Measurements from ENCODE around the gene ABCE1. TPM values are rescaled to one million over a fixed set of nuclear protein-coding genes. Genes with fewer than 3 reads are reported as not detected.
"Not testable (repeated sequence)": the region's sequence is repeated elsewhere in the genome, so short reads cannot be mapped to it uniquely, and the experiment has no call there.

ABCE1 gene
- total RNA-seq, 2 donors from 2014 or later = 46.5 to 48.6 TPM

GRCh38 chr4:145098675-145099037, 545 bp downstream of the ABCE1 start:
- DNase-seq (ENCODE audit: low spot score) = no peak
- intact Hi-C loops (cut with DNase I) = no loop called here

- DNase-seq (ENCODE audit: low spot score) = no peak
- intact Hi-C loops (cut with DNase I) = no loop called here
These were observed 1.5 kb downstream of the ABCE1 start for GRCh38 chr4:145099653-145100052.

- intact Hi-C loops (cut with DNase I) = no loop called here
- no peak for DNase-seq (ENCODE audit: low spot score)
These were observed 3.0 kb downstream of the ABCE1 start for GRCh38 chr4:145101091-145101490.

GRCh38 chr4:145102619-145103018, 4.5 kb downstream of the ABCE1 start:
- no peak for DNase-seq (ENCODE audit: low spot score)
- intact Hi-C loops (cut with DNase I) = no loop called here

- intact Hi-C loops (cut with DNase I) = no loop called here
- DNase-seq (ENCODE audit: low spot score) = no peak
These were observed 5.4 kb downstream of the ABCE1 start for GRCh38 chr4:145103496-145103895.

GRCh38 chr4:145107126-145107525, 9.0 kb downstream of the ABCE1 start:
- intact Hi-C loops (cut with DNase I) = no loop called here
- DNase-seq (ENCODE audit: low spot score) = no peak

GRCh38 chr4:145108128-145108527, 10.0 kb downstream of the ABCE1 start:
- intact Hi-C loops (cut with DNase I) = no loop called here
- no peak for DNase-seq (ENCODE audit: low spot score)

- no peak for DNase-seq (ENCODE audit: low spot score)
- intact Hi-C loops (cut with DNase I) = no loop called here
These were observed 27.3 kb downstream of the ABCE1 start for GRCh38 chr4:145125396-145125795.

GRCh38 chr4:145130130-145130529, 32.0 kb downstream of the ABCE1 start:
- DNase-seq (ENCODE audit: low spot score) = no peak
- intact Hi-C loops (cut with DNase I) = loop anchor here in 1 of 2 donors (10.0 kb wide), 1 partner anchor 955 kb away; no protein-coding TSS in a partner anchor

- no peak for DNase-seq (ENCODE audit: low spot score)
- intact Hi-C loops (cut with DNase I) = loop anchor here in 1 of 2 donors (10.0 kb wide), 1 partner anchor 956 kb away; no protein-coding TSS in a partner anchor
These were observed 32.8 kb downstream of the ABCE1 start for GRCh38 chr4:145130788-145131399.

- no peak for DNase-seq (ENCODE audit: low spot score)
- intact Hi-C loops (cut with DNase I) = loop anchor here in 1 of 2 donors (10.0 kb wide), 1 partner anchor 957 kb away; no protein-coding TSS in a partner anchor
These were observed 33.7 kb downstream of the ABCE1 start for GRCh38 chr4:145131848-145132247.

- intact Hi-C loops (cut with DNase I) = loop anchor here in 1 of 2 donors (10.0 kb wide), 1 partner anchor 958 kb away; no protein-coding TSS in a partner anchor
- no peak for DNase-seq (ENCODE audit: low spot score)
These were observed 34.5 kb downstream of the ABCE1 start for GRCh38 chr4:145132511-145133098.

GRCh38 chr4:145136219-145136618, 38.1 kb downstream of the ABCE1 start:
- DNase-seq (ENCODE audit: low spot score) = not testable (repeated sequence)
- intact Hi-C loops (cut with DNase I) = loop anchor here in 1 of 2 donors (10.0 kb wide), 1 partner anchor 961 kb away; no protein-coding TSS in a partner anchor

- intact Hi-C loops (cut with DNase I) = no loop called here
- no peak for DNase-seq (ENCODE audit: low spot score)
These were observed 50.9 kb downstream of the ABCE1 start for GRCh38 chr4:145148980-145149379.

GRCh38 chr4:145153181-145153903, 55.2 kb downstream of the ABCE1 start:
- no peak for DNase-seq (ENCODE audit: low spot score)
- intact Hi-C loops (cut with DNase I) = no loop called here

GRCh38 chr4:145153904-145154298, 55.8 kb downstream of the ABCE1 start:
- intact Hi-C loops (cut with DNase I) = no loop called here
- DNase-seq (ENCODE audit: low spot score) = no peak

- intact Hi-C loops (cut with DNase I) = no loop called here
- DNase-seq (ENCODE audit: low spot score) = no peak
These were observed 56.5 kb downstream of the ABCE1 start for GRCh38 chr4:145154573-145154972.

- intact Hi-C loops (cut with DNase I) = no loop called here
These were observed 57.3 kb downstream of the ABCE1 start for GRCh38 chr4:145155268-145155870.

GRCh38 chr4:145156986-145157385, 58.9 kb downstream of the ABCE1 start:
- intact Hi-C loops (cut with DNase I) = no loop called here
- no peak for DNase-seq (ENCODE audit: low spot score)

More at GRCh38 chr4:145155268-145155870, 57.3 kb downstream of the ABCE1 start:
- DNase-seq (ENCODE audit: low spot score) = no peak

- DNase-seq (ENCODE audit: low spot score) = no peak
- intact Hi-C loops (cut with DNase I) = no loop called here
These were observed 63.4 kb downstream of the ABCE1 start for GRCh38 chr4:145161549-145161948.

Data from posterior vena cava (tissue), 2 donors.